Hepatocyte (in vitro differentiated cells): ENCODE results near the gene CCDC154. TPM values are rescaled to one million over a fixed set of nuclear protein-coding genes. Genes with fewer than 3 reads are reported as not detected.

Source experiments
- DNase-seq: peaks from one replicate; pipeline ENCODE4 v3.0.0-alpha.2; 2016; ENCODE audit warnings: low spot score
- H2AFZ ChIP-seq: fragments of 200-600 bp; sonication (generic); 2 replicates; pipeline ENCODE4 v1.6.0; 2016; ENCODE audit warnings: antibody characterized with exemption, mild to moderate bottlenecking
- H3K27ac ChIP-seq: fragments of 200-600 bp; sonication (generic); 2 replicates; pipeline ENCODE4 v1.5.1; 2016; ENCODE audit warnings: mild to moderate bottlenecking
- H3K27me3 ChIP-seq: fragments of 200-600 bp; sonication (generic); 2 replicates; pipeline ENCODE4 v1.6.1; 2016
- H3K36me3 ChIP-seq: fragments of 200-600 bp; sonication (generic); replicated peaks from 2 replicates; pipeline ENCODE4 v1.5.1; 2016; ENCODE audit warnings: low read depth; ENCODE audit not compliant: insufficient read depth
- H3K4me1 ChIP-seq: fragments of 200-600 bp; sonication (generic); 2 replicates; pipeline ENCODE4 v1.5.1; 2016; ENCODE audit warnings: mild to moderate bottlenecking, moderate library complexity; ENCODE audit not compliant: insufficient read depth
- H3K4me2 ChIP-seq: fragments of 200-600 bp; sonication (generic); 2 replicates; pipeline ENCODE4 v1.6.0; 2016
- H3K4me3 ChIP-seq: fragments of 200-600 bp; sonication (generic); 2 replicates; pipeline ENCODE4 v1.5.1; 2016; ENCODE audit warnings: mild to moderate bottlenecking
- H3K79me2 ChIP-seq: fragments of 200-600 bp; sonication (generic); 2 replicates; pipeline ENCODE4 v1.6.0; 2017; ENCODE audit warnings: mild to moderate bottlenecking
- H3K9me2 ChIP-seq: fragments of 200-600 bp; sonication (generic); replicated peaks from 2 replicates; pipeline ENCODE4 v1.6.0; 2017; ENCODE audit warnings: mild to moderate bottlenecking; ENCODE audit not compliant: insufficient read depth
- H3K9me3 ChIP-seq: fragments of 200-600 bp; sonication (generic); 2 replicates; pipeline ENCODE4 v1.5.1; 2016; ENCODE audit warnings: low read depth, mild to moderate bottlenecking
- H4K20me1 ChIP-seq: fragments of 200-600 bp; sonication (generic); 2 replicates; pipeline ENCODE4 v1.6.0; 2016; ENCODE audit warnings: mild to moderate bottlenecking; ENCODE audit not compliant: insufficient read depth, poor library complexity, severe bottlenecking
- CTCF ChIP-seq: fragments of 200-600 bp; sonication (generic); IDR thresholded peaks from 2 replicates; pipeline ENCODE4 v1.5.1; 2016; ENCODE audit warnings: antibody characterized with exemption, mild to moderate bottlenecking; ENCODE audit not compliant: poor library complexity
- EZH2 ChIP-seq: fragments of 200-600 bp; sonication (generic); IDR thresholded peaks from 2 replicates; pipeline ENCODE4 v1.6.1; 2016; ENCODE audit warnings: antibody characterized with exemption, mild to moderate bottlenecking, borderline replicate concordance
- EZH2phosphoT487 ChIP-seq: fragments of 200-600 bp; sonication (generic); IDR thresholded peaks from one replicate; pipeline ENCODE4 v1.6.1; 2018; ENCODE audit warnings: antibody characterized with exemption, mild to moderate bottlenecking, low read depth, moderate library complexity; ENCODE audit not compliant: unreplicated experiment, severe bottlenecking
- WGBS: methylation state at CpG from one replicate; pipeline ENCODE4 v1.1.6; 2016; ENCODE audit warnings: low lambda C conversion rate; ENCODE audit errors: missing lambda C conversion rate; 5-methylcytosine and 5-hydroxymethylcytosine counted together
- polyA plus RNA-seq: library from polyadenylated mRNA; unstranded; fragments of >200 nt; fragmentation: Nextera tagmentation; extraction: Ambion mirVana; gene quantifications from 2 replicates; pipeline ENCODE4 v1.2.1, GENCODE V29; 2016
- total RNA-seq: library from RNA; depleted of rRNA; stranded (reverse); fragments of >200 nt; gene quantifications from 2 replicates; pipeline ENCODE4 v1.2.3, GENCODE V29; 2014

CCDC154 gene
- total and polyA plus RNA-seq, 2 experiments from 2014 or later = 0.33 to 1.6 TPM

- H3K9me3 ChIP-seq = no peaks in the 10 kb centered on the region
- no peaks in the 10 kb centered on the region for H4K20me1 ChIP-seq
- H3K27me3 ChIP-seq = no peaks in the 10 kb centered on the region
- H3K4me1 ChIP-seq = peaks cover 13% of the 10 kb centered on the region
- H2AFZ ChIP-seq = no peak overlapping the region
- no peak for DNase-seq
- no peak for TF ChIP-seq EZH2phosphoT487
- no peak for TF ChIP-seq EZH2
- no peak for TF ChIP-seq CTCF
- WGBS = 96% methylated on average over 36 of the region's 40 CpGs
- no peaks in the 10 kb centered on the region for H3K79me2 ChIP-seq
- no peak overlapping the region for H3K4me2 ChIP-seq
- no peaks in the 10 kb centered on the region for H3K9me2 ChIP-seq
- no peak overlapping the region for H3K4me3 ChIP-seq
- no peaks in the 10 kb centered on the region for H3K36me3 ChIP-seq
- no peak overlapping the region for H3K27ac ChIP-seq
Observed at GRCh38 chr16:1434644-1435592, 9.4 kb downstream of the CCDC154 start.

- TF ChIP-seq CTCF (no peak), EZH2phosphoT487 (no peak), EZH2 (no peak)
- no peaks in the 10 kb centered on the region for H3K27me3 ChIP-seq
- no peak overlapping the region for H3K4me2 ChIP-seq
- no peaks in the 10 kb centered on the region for H3K9me3 ChIP-seq
- no peak for DNase-seq
- no peak overlapping the region for H3K4me3 ChIP-seq
- H3K79me2 ChIP-seq = no peaks in the 10 kb centered on the region
- 74% methylated on average over 21 of the region's 22 CpGs for WGBS
- no peak overlapping the region for H3K27ac ChIP-seq
- no peak overlapping the region for H2AFZ ChIP-seq
- peaks cover 13% of the 10 kb centered on the region for H3K4me1 ChIP-seq
- H3K36me3 ChIP-seq = no peaks in the 10 kb centered on the region
- H3K9me2 ChIP-seq = no peaks in the 10 kb centered on the region
- no peaks in the 10 kb centered on the region for H4K20me1 ChIP-seq
Observed at GRCh38 chr16:1433756-1434155, 10.6 kb downstream of the CCDC154 start.

GRCh38 chr16:1433263-1433560 lies 11.1 kb downstream of the CCDC154 start:
- Histone ChIP-seq H3K4me1 (peaks cover 13% of the 10 kb centered on the region), H3K36me3 (no peaks in the 10 kb centered on the region), H2AFZ (no peak overlapping the region), H3K79me2 (no peaks in the 10 kb centered on the region), H3K4me2 (no peak overlapping the region), H3K27ac (no peak overlapping the region), H3K4me3 (no peak overlapping the region), H3K9me2 (no peaks in the 10 kb centered on the region), H3K27me3 (no peaks in the 10 kb centered on the region), H3K9me3 (no peaks in the 10 kb centered on the region), H4K20me1 (no peaks in the 10 kb centered on the region)
- 97% methylated on average over 14 of the region's 14 CpGs for WGBS
- TF ChIP-seq EZH2phosphoT487 (no peak), EZH2 (no peak), CTCF (no peak)
- no peak for DNase-seq
